ENCODE results near the gene CZIB. TPM values are rescaled to one million over a fixed set of nuclear protein-coding genes. Genes with fewer than 3 reads are reported as not detected.
"Not testable (repeated sequence)": the region's sequence is repeated elsewhere in the genome, so short reads cannot be mapped to it uniquely, and the experiment has no call there.

Gene CZIB
- polyA plus RNA-seq, 1 donor from 2014 or later: 103 TPM

DNA sequence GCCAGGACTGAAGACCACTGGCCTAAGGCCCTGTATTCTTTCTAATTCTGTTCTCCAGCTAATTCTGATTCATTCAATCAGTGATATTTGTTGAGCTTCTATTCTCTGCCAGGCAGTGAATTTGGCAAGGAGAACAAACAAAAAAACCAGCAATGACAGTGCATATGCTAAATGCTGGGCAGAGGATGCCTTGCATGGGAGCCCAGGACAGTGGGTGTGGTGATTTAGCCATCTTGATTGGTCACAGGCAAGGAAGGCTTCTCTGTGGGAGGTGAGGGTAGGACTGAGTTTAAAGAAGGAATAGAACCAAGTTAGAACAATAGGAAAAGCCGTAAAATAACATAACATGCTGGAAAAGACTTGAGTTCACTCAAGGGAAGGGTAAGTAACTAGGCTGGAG is 33.0 kb downstream of the CZIB start:
- no peak overlapping the region for H3K4me3 ChIP-seq (ENCODE audit: low read length)
- H3K27me3 ChIP-seq (ENCODE audit: insufficient read depth, low read depth, low read length): no peaks in the 10 kb centered on the region
- H3K9me3 ChIP-seq (ENCODE audit: low read length): no peaks in the 10 kb centered on the region
- H3K9ac ChIP-seq (ENCODE audit: low read length): no peak overlapping the region
- no peak overlapping the region for H3K27ac ChIP-seq (ENCODE audit: low read length)
- H3F3A ChIP-seq (ENCODE audit: insufficient read depth, low read length, poor library complexity, severe bottlenecking): no peaks in the 10 kb centered on the region
- H3K79me2 ChIP-seq (replicated peaks; ENCODE audit: insufficient read depth, low read length): no peaks in the 10 kb centered on the region
- TF ChIP-seq, protein P1, sequence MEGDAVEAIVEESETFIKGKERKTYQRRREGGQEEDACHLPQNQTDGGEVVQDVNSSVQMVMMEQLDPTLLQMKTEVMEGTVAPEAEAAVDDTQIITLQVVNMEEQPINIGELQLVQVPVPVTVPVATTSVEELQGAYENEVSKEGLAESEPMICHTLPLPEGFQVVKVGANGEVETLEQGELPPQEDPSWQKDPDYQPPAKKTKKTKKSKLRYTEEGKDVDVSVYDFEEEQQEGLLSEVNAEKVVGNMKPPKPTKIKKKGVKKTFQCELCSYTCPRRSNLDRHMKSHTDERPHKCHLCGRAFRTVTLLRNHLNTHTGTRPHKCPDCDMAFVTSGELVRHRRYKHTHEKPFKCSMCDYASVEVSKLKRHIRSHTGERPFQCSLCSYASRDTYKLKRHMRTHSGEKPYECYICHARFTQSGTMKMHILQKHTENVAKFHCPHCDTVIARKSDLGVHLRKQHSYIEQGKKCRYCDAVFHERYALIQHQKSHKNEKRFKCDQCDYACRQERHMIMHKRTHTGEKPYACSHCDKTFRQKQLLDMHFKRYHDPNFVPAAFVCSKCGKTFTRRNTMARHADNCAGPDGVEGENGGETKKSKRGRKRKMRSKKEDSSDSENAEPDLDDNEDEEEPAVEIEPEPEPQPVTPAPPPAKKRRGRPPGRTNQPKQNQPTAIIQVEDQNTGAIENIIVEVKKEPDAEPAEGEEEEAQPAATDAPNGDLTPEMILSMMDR (IDR thresholded peaks at IDR 0.05; ENCODE audit: poor library complexity, severe bottlenecking): no peak
- TF ChIP-seq, protein P2, sequence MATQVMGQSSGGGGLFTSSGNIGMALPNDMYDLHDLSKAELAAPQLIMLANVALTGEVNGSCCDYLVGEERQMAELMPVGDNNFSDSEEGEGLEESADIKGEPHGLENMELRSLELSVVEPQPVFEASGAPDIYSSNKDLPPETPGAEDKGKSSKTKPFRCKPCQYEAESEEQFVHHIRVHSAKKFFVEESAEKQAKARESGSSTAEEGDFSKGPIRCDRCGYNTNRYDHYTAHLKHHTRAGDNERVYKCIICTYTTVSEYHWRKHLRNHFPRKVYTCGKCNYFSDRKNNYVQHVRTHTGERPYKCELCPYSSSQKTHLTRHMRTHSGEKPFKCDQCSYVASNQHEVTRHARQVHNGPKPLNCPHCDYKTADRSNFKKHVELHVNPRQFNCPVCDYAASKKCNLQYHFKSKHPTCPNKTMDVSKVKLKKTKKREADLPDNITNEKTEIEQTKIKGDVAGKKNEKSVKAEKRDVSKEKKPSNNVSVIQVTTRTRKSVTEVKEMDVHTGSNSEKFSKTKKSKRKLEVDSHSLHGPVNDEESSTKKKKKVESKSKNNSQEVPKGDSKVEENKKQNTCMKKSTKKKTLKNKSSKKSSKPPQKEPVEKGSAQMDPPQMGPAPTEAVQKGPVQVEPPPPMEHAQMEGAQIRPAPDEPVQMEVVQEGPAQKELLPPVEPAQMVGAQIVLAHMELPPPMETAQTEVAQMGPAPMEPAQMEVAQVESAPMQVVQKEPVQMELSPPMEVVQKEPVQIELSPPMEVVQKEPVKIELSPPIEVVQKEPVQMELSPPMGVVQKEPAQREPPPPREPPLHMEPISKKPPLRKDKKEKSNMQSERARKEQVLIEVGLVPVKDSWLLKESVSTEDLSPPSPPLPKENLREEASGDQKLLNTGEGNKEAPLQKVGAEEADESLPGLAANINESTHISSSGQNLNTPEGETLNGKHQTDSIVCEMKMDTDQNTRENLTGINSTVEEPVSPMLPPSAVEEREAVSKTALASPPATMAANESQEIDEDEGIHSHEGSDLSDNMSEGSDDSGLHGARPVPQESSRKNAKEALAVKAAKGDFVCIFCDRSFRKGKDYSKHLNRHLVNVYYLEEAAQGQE (IDR thresholded peaks at IDR 0.05; ENCODE audit: borderline replicate concordance): no peak
- TF ChIP-seq RAD21 (conservative IDR thresholded peaks at IDR 0.05): no peak
- TF ChIP-seq EZH2 (IDR thresholded peaks at IDR 0.05; ENCODE audit: borderline replicate concordance, insufficient read depth, low read length, poor library complexity, severe bottlenecking): no peak
- TF ChIP-seq POLR2AphosphoS5 (IDR thresholded peaks at IDR 0.05): no peak
- TF ChIP-seq TAF1 (IDR thresholded peaks at IDR 0.05; ENCODE audit: low read depth): no peak
- TF ChIP-seq SMC3 (conservative IDR thresholded peaks at IDR 0.05; ENCODE audit: poor library complexity): no peak
- no peak for TF ChIP-seq MXI1 (conservative IDR thresholded peaks at IDR 0.05; ENCODE audit: poor library complexity, severe bottlenecking)
- no peak for TF ChIP-seq EP300 (conservative IDR thresholded peaks at IDR 0.05; ENCODE audit: poor library complexity, severe bottlenecking)
- H3K4me2 ChIP-seq (ENCODE audit: low read length): no peak overlapping the region
- H3K36me3 ChIP-seq (ENCODE audit: insufficient read depth, low read length): no peaks in the 10 kb centered on the region
- H4K20me1 ChIP-seq (ENCODE audit: insufficient read depth): no peaks in the 10 kb centered on the region
- no peaks in the 10 kb centered on the region for H3K9me2 ChIP-seq (ENCODE audit: insufficient read depth, low read length)
- no peak overlapping the region for H2AFZ ChIP-seq (ENCODE audit: low read depth, low read length)

DNA sequence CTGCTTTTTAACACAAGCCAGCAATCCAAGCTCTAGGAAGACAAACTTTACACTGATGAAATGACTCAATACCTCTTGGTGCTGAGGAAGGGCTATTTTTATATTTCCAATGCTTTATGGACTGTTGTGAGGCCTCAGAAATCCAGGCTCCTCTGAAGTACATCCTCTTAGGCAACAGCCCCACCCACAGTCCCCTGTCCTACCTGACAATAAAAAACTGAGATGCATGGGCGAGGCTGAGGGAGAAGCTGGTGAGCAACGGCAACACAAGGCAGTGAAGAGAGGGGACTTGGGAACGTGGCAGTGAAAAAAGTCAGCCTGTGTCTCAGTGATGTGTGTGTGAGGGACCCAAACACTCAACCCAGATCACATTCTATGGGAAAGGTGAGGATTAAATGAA is 33.9 kb downstream of the CZIB start:
- Histone ChIP-seq H3K9ac (ENCODE audit: low read length) (no peak overlapping the region), H3K4me3 (ENCODE audit: low read length) (no peak overlapping the region), H3K36me3 (ENCODE audit: insufficient read depth, low read length) (no peaks in the 10 kb centered on the region), H3K9me2 (ENCODE audit: insufficient read depth, low read length) (no peaks in the 10 kb centered on the region), H3F3A (ENCODE audit: insufficient read depth, low read length, poor library complexity, severe bottlenecking) (no peaks in the 10 kb centered on the region), H4K20me1 (ENCODE audit: insufficient read depth) (no peaks in the 10 kb centered on the region), H3K27me3 (ENCODE audit: insufficient read depth, low read depth, low read length) (no peaks in the 10 kb centered on the region), H3K27ac (ENCODE audit: low read length) (no peak overlapping the region), H3K9me3 (ENCODE audit: low read length) (no peaks in the 10 kb centered on the region), H3K79me2 (replicated peaks; ENCODE audit: insufficient read depth, low read length) (no peaks in the 10 kb centered on the region), H2AFZ (ENCODE audit: low read depth, low read length) (no peak overlapping the region), H3K4me2 (ENCODE audit: low read length) (no peak overlapping the region)
- TF ChIP-seq MXI1 (conservative IDR thresholded peaks at IDR 0.05; ENCODE audit: poor library complexity, severe bottlenecking) (no peak), SMC3 (conservative IDR thresholded peaks at IDR 0.05; ENCODE audit: poor library complexity) (no peak), RAD21 (conservative IDR thresholded peaks at IDR 0.05) (no peak), POLR2AphosphoS5 (IDR thresholded peaks at IDR 0.05) (no peak), TAF1 (IDR thresholded peaks at IDR 0.05; ENCODE audit: low read depth) (no peak), EZH2 (IDR thresholded peaks at IDR 0.05; ENCODE audit: borderline replicate concordance, insufficient read depth, low read length, poor library complexity, severe bottlenecking) (no peak), EP300 (conservative IDR thresholded peaks at IDR 0.05; ENCODE audit: poor library complexity, severe bottlenecking) (no peak)
- TF ChIP-seq, protein P2 (IDR thresholded peaks at IDR 0.05; ENCODE audit: borderline replicate concordance): no peak
- TF ChIP-seq, protein P1 (IDR thresholded peaks at IDR 0.05; ENCODE audit: poor library complexity, severe bottlenecking): no peak

DNA sequence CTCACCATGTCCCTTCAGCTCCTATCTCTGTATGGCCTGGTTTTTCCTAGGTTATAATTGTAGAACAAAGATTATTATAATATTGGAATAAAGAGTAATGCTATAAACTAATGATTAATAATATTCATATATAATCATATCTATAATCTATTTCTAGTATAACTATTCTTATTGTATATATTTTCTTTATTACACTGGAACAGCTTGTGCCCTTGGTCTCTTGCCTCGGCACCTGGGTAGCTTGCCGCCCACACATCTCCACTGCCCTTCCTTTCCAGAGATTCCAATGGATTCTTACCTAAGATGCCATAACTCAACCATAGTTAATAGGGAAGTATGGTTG is 34.5 kb downstream of the CZIB start:
- not testable (repeated sequence) for H3K27ac ChIP-seq (ENCODE audit: low read length); H3K79me2 ChIP-seq (replicated peaks; ENCODE audit: insufficient read depth, low read length); H3K27me3 ChIP-seq (ENCODE audit: insufficient read depth, low read depth, low read length); H3K9me2 ChIP-seq (ENCODE audit: insufficient read depth, low read length); H3K36me3 ChIP-seq (ENCODE audit: insufficient read depth, low read length); H3F3A ChIP-seq (ENCODE audit: insufficient read depth, low read length, poor library complexity, severe bottlenecking); H3K9ac ChIP-seq (ENCODE audit: low read length); H3K9me3 ChIP-seq (ENCODE audit: low read length); H3K4me3 ChIP-seq (ENCODE audit: low read length); H2AFZ ChIP-seq (ENCODE audit: low read depth, low read length); H4K20me1 ChIP-seq (ENCODE audit: insufficient read depth); H3K4me2 ChIP-seq (ENCODE audit: low read length)
